ENCODE measurements around the gene NRP1. TPM values are rescaled to one million over a fixed set of nuclear protein-coding genes. Genes with fewer than 3 reads are reported as not detected.

The NRP1 gene
- total RNA-seq, 1 donor from 2014 or later = 208 TPM

- H3K4me3 Mint-ChIP-seq (ENCODE audit: unreplicated experiment) = peak overlapping the region; percentile 7
- no peak for TF ChIP-seq CTCF (IDR thresholded peaks at IDR 0.05)
- no peak for DNase-seq (ENCODE audit: extremely low spot score, unreplicated experiment)
- H3K27me3 Mint-ChIP-seq (ENCODE audit: unreplicated experiment) = no peaks in the 10 kb centered on the region
- no peaks in the 10 kb centered on the region for H3K9me3 Mint-ChIP-seq (ENCODE audit: unreplicated experiment)
- H3K27ac Mint-ChIP-seq (ENCODE audit: unreplicated experiment) = peak overlapping the region; percentile 78
- H3K4me1 Mint-ChIP-seq (ENCODE audit: unreplicated experiment) = peaks cover 33% of the 10 kb centered on the region
- no peaks in the 10 kb centered on the region for H3K36me3 Mint-ChIP-seq (ENCODE audit: unreplicated experiment)
Measured at GRCh38 chr10:33377658-33378025, 43.2 kb upstream of the NRP1 start.

GRCh38 chr10:33376976-33377657, 42.6 kb upstream of the NRP1 start:
- no peaks in the 10 kb centered on the region for H3K36me3 Mint-ChIP-seq (ENCODE audit: unreplicated experiment)
- no peaks in the 10 kb centered on the region for H3K27me3 Mint-ChIP-seq (ENCODE audit: unreplicated experiment)
- DNase-seq (ENCODE audit: extremely low spot score, unreplicated experiment) = no peak
- peaks cover 29% of the 10 kb centered on the region for H3K4me1 Mint-ChIP-seq (ENCODE audit: unreplicated experiment)
- no peak for TF ChIP-seq CTCF (IDR thresholded peaks at IDR 0.05)
- H3K9me3 Mint-ChIP-seq (ENCODE audit: unreplicated experiment) = no peaks in the 10 kb centered on the region
- H3K27ac Mint-ChIP-seq (ENCODE audit: unreplicated experiment) = peak overlapping the region; percentile 78
- H3K4me3 Mint-ChIP-seq (ENCODE audit: unreplicated experiment) = peak overlapping the region; percentile 7

DNA sequence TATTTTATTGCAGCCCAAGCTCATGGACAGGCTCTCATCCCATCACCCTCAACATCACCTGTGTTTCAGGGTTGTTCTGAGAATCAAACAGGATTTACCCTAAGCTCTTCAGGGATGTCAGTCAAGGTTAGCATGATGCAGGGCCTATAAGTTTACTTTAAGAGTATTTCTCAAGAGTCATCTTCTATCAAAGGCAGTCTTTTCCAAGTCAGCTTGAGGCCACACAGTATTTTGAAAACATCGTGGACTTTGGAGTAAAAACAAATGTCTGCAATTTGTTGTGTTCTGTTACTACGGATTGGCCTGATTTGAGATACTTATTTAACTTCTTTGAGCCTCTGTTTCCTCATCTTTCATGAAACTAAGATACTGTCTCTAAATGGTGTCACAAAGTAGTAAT, 42.0 kb upstream of the NRP1 start:
- no peak for DNase-seq (ENCODE audit: extremely low spot score, unreplicated experiment)
- H3K27me3 Mint-ChIP-seq (ENCODE audit: unreplicated experiment) = no peaks in the 10 kb centered on the region
- no peaks in the 10 kb centered on the region for H3K9me3 Mint-ChIP-seq (ENCODE audit: unreplicated experiment)
- H3K4me3 Mint-ChIP-seq (ENCODE audit: unreplicated experiment) = no peak overlapping the region
- peaks cover 23% of the 10 kb centered on the region for H3K4me1 Mint-ChIP-seq (ENCODE audit: unreplicated experiment)
- no peak overlapping the region for H3K27ac Mint-ChIP-seq (ENCODE audit: unreplicated experiment)
- H3K36me3 Mint-ChIP-seq (ENCODE audit: unreplicated experiment) = no peaks in the 10 kb centered on the region
- TF ChIP-seq CTCF (IDR thresholded peaks at IDR 0.05) = no peak

GRCh38 chr10:33373263-33373662, 38.8 kb upstream of the NRP1 start:
- no peak for TF ChIP-seq CTCF (IDR thresholded peaks at IDR 0.05)
- no peaks in the 10 kb centered on the region for H3K36me3 Mint-ChIP-seq (ENCODE audit: unreplicated experiment)
- H3K4me3 Mint-ChIP-seq (ENCODE audit: unreplicated experiment) = no peak overlapping the region
- DNase-seq (ENCODE audit: extremely low spot score, unreplicated experiment) = no peak
- H3K27ac Mint-ChIP-seq (ENCODE audit: unreplicated experiment) = no peak overlapping the region
- no peaks in the 10 kb centered on the region for H3K27me3 Mint-ChIP-seq (ENCODE audit: unreplicated experiment)
- H3K4me1 Mint-ChIP-seq (ENCODE audit: unreplicated experiment) = peaks cover 20% of the 10 kb centered on the region
- H3K9me3 Mint-ChIP-seq (ENCODE audit: unreplicated experiment) = peaks cover 6% of the 10 kb centered on the region

DNA sequence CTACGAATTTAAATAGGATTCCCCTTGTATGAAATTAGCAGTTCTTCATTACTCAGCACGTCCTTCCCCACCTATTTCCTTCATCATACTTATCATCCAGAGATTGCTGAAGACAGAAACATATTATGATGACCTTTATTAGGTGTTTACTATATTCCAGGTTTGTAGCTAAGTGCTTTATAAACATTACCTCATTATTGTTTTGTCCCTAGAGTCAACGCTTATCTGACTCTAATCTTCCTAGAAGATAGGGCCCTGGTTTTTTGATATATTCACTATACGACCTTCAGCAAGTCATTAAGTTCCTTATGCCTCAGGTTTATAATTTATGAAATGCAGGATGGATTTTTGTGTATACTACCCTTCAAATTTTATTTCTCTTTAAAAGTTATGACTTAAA, 36.8 kb upstream of the NRP1 start:
- H3K27me3 Mint-ChIP-seq (ENCODE audit: unreplicated experiment) = no peaks in the 10 kb centered on the region

More for the DNA sequence above, 36.8 kb upstream of the NRP1 start:
- TF ChIP-seq CTCF (IDR thresholded peaks at IDR 0.05) = no peak
- Mint-ChIP-seq H3K4me1 (ENCODE audit: unreplicated experiment) (no peaks in the 10 kb centered on the region), H3K27ac (ENCODE audit: unreplicated experiment) (no peak overlapping the region), H3K4me3 (ENCODE audit: unreplicated experiment) (no peak overlapping the region), H3K36me3 (ENCODE audit: unreplicated experiment) (no peaks in the 10 kb centered on the region), H3K9me3 (ENCODE audit: unreplicated experiment) (peaks cover 9% of the 10 kb centered on the region)
- no peak for DNase-seq (ENCODE audit: extremely low spot score, unreplicated experiment)

Measured in osteocyte (in vitro differentiated cells).